ENCODE data around the gene ZNF670.
"Not testable (repeated sequence)": the region's sequence is repeated elsewhere in the genome, so short reads cannot be mapped to it uniquely, and the experiment has no call there.

Gene ZNF670

DNA sequence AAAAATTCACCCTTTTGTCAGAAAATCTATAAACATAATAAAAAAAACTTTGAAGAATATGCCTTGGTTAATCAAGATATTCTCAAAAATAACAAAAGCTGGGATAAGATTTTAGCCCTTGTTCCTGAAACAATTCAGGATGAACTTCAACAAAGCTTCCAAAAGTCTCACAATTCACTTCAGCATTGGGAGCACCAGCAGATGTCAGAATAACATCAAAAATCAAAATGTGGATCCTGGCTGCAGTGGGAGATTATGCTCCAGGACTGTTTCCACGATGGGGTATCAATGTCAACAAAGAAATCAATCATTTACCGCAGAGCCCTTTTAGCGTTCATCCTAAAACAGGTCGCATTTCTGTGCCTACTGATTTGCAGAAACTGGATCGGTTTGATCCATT, 35.2 kb downstream of the ZNF670 start:
- DNase-seq (ENCODE audit: low read depth in 2 of 2) = no peak

DNA sequence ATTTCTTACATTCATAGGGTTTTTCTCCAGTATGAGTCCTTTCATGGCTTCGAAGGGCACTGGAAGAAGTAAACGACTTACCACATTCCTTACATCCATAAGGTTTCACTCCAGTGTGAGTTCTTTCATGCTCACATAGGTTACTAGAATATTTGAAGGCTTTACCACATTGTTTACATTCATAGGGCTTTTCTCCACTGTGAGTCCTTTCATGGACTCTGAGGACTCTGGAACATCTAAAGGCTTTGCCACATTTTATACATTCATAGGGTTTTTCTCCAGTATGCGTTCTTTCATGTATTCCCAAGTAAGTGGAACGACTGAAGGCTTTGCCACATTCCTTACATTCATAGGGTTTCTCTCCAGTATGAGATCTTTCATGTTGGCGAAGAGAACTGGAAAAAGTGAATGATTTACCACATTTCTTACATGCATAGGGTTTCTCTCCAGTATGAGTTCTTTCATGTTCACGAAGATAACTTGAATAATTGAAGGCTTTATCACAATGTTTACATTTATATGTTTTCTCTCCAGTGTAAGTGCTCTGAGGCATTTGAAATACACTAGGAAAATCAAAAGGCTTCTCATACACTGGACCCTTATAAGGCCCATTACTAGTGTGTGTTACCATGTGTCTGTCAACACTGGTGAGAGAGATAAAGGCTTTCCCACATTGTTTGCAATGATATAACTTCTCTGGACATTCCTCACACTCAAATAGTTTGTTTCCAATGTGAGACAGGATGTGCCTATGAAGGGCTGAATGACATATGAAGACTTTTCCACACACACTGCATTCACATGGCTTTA, 40.9 kb downstream of the ZNF670 start:
- DNase-seq (ENCODE audit: low read depth in 2 of 2) = no peak

DNA sequence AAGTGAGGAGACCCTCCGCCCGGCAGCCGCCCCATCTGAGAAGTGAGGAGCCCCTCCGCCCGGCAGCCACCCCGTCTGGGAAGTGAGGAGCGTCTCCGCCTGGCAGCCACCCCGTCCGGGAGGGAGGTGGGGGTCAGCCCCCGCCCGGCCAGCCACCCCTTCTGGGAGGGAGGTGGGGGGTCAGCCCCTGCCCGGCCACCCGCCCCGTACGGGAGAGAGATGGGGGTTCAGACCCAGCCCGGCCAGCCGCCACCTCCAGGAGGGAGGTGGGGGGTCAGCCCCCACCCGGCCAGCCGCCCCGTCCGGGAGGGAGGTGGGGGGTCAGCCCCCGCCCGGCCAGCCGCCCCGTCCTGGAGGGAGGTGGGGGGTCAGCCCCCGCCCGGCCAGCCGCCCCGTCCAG, 46.3 kb downstream of the ZNF670 start:
- DNase-seq (ENCODE audit: low read depth in 2 of 2) = not testable (repeated sequence)

All from activated CD4-positive, alpha-beta T cell treated with anti-CD3 and anti-CD28 coated beads for 24 hours (primary cell).